GM18951 (cell line): ENCODE measurements around the gene RNF182.
"Not testable (repeated sequence)": the region's sequence is repeated elsewhere in the genome, so short reads cannot be mapped to it uniquely, and the experiment has no call there.

Source experiments
- POLR2A ChIP-seq: IDR thresholded peaks from 4 replicates; pipeline ENCODE4 v1.6.1; 2011; ENCODE audit warnings: mild to moderate bottlenecking; ENCODE audit not compliant: insufficient read length, insufficient read depth; ENCODE audit errors: extremely low read depth
- in situ Hi-C: fragments of 300-500 bp; cut with MboI; formaldehyde crosslinking; loops from one replicate; pipeline ENCODE4 v1.12.0; 2022; ENCODE audit warnings: low sequenced_read_pairs, mixed read lengths, inconsistent platforms; ENCODE audit not compliant: unreplicated experiment

The RNF182 gene

GRCh38 chr6:13953061-13953705 is 28.4 kb downstream of the RNF182 start:
- in situ Hi-C loops = no loop called here
- no peak for TF ChIP-seq POLR2A

- in situ Hi-C loops = no loop called here
- TF ChIP-seq POLR2A = no peak
Measured at GRCh38 chr6:13965582-13966127, 40.9 kb downstream of the RNF182 start.

- no peak for TF ChIP-seq POLR2A
- in situ Hi-C loops = no loop called here
Measured at GRCh38 chr6:13971303-13971702, 46.6 kb downstream of the RNF182 start.

GRCh38 chr6:13972602-13973001 is 47.9 kb downstream of the RNF182 start:
- in situ Hi-C loops = not testable (repeated sequence)

- in situ Hi-C loops = not testable (repeated sequence)
Measured at GRCh38 chr6:13973422-13973821, 48.7 kb downstream of the RNF182 start.

GRCh38 chr6:13978102-13978640 is 53.4 kb downstream of the RNF182 start:
- no peak for TF ChIP-seq POLR2A
- in situ Hi-C loops = no loop called here

- in situ Hi-C loops = no loop called here
- no peak for TF ChIP-seq POLR2A
Measured at GRCh38 chr6:13978787-13979186, 54.0 kb downstream of the RNF182 start.

GRCh38 chr6:13979284-13980171 is 54.8 kb downstream of the RNF182 start:
- in situ Hi-C loops = no loop called here
- TF ChIP-seq POLR2A = no peak

- TF ChIP-seq POLR2A = no peak
- in situ Hi-C loops = no loop called here
Measured at GRCh38 chr6:13980534-13980933, 55.8 kb downstream of the RNF182 start.

- no peak for TF ChIP-seq POLR2A
- in situ Hi-C loops = no loop called here
Measured at GRCh38 chr6:13985663-13986325, 61.0 kb downstream of the RNF182 start.

GRCh38 chr6:13986700-13987399 is 62.1 kb downstream of the RNF182 start:
- no peak for TF ChIP-seq POLR2A
- in situ Hi-C loops = no loop called here

GRCh38 chr6:13987400-13987865 is 62.7 kb downstream of the RNF182 start:
- in situ Hi-C loops = no loop called here
- TF ChIP-seq POLR2A = no peak
